Fibroblast of skin of right biceps (primary cell): Measurements from ENCODE around the gene FNDC1.

ENCODE experiments used
- DNase-seq: peaks from one replicate; pipeline ENCODE4 v3.0.0-alpha.2; 2013

The FNDC1 gene

GRCh38 chr6:159313018-159313417 lies 143.8 kb downstream of the FNDC1 start:
- no peak for DNase-seq

DNA sequence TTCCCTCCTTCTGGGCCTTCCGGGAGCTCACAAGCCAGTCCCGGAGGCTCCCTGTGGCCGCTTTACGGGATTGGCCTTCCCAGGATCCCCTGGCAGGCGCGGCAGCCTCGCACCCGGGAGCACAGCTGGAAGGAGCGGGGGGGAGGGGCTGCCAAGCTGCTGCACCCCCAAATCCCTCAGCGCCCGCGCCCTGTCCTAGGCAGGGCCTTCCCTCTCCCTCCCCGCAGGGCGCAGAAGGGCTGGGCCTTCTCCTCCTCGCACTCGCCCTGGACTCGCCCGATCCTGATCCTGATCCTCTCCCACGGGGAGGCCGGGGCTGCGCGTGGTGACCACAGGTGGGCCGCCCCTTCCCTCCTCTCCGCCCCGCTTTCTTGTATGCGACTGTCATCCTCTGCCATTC lies 146.4 kb downstream of the FNDC1 start:
- DNase-seq, result no peak

DNA sequence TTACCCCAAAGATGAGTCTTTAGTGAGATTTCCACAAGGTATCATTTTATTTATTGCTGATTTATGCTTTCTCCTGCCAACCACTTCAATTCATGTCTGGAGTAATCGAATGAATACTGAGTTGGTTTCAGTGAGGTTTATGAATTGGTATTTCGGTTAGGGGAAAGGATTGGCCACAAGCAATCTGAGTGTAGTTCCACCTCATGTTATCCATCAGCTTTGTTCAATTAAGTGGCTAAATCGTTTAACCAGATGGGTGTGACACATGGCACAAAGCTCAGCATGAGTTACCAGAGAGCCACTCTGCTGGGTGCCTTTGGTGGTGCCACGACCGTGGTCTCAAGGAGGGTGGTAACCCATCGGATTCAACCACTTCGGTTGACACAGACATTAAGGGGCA lies 148.2 kb downstream of the FNDC1 start:
- DNase-seq, result no peak

GRCh38 chr6:159321267-159321666 lies 152.1 kb downstream of the FNDC1 start:
- DNase-seq, result no peak
